GM23338 (cell line): Measurements from ENCODE around the gene SNAP47. TPM values are rescaled to one million over a fixed set of nuclear protein-coding genes. Genes with fewer than 3 reads are reported as not detected.

Experiments
- ATAC-seq: fragments of 200-7000 bp; cut with Tn5 transposase; 3 replicates; pipeline ENCODE4 v1.9.1; 2020
- DNase-seq: peaks from one replicate; pipeline ENCODE4 v3.0.0-alpha.2; 2015; ENCODE audit warnings: low spot score
- H2AFZ ChIP-seq: fragments of 200-600 bp; sonication (generic); 2 replicates; pipeline ENCODE4 v1.8.0; 2016; ENCODE audit warnings: antibody characterized with exemption, mild to moderate bottlenecking, moderate library complexity
- H3F3A ChIP-seq: fragments of 200-600 bp; sonication (generic); replicated peaks from 2 replicates; pipeline ENCODE4 v1.8.0; 2017; ENCODE audit warnings: antibody characterized with exemption, mixed run types, low read depth
- H3K27ac ChIP-seq: fragments of 200-600 bp; sonication (generic); 2 replicates; pipeline ENCODE4 v1.6.1; 2016; ENCODE audit warnings: low read depth
- H3K27me3 ChIP-seq: fragments of 200-600 bp; sonication (generic); 2 replicates; pipeline ENCODE4 v1.8.0; 2016; ENCODE audit warnings: mild to moderate bottlenecking, mixed run types, moderate library complexity; ENCODE audit not compliant: insufficient read depth
- H3K36me3 ChIP-seq: fragments of 200-600 bp; sonication (generic); 2 replicates; pipeline ENCODE4 v1.8.0; 2016; ENCODE audit warnings: mild to moderate bottlenecking; ENCODE audit not compliant: insufficient read depth
- H3K4me1 ChIP-seq: fragments of 200-600 bp; sonication (generic); 2 replicates; pipeline ENCODE4 v1.8.0; 2016; ENCODE audit warnings: mild to moderate bottlenecking, moderate library complexity; ENCODE audit not compliant: insufficient read depth
- H3K4me2 ChIP-seq: fragments of 200-600 bp; sonication (generic); 2 replicates; pipeline ENCODE4 v1.7.1; 2017; ENCODE audit warnings: mixed run types
- H3K4me3 ChIP-seq: fragments of 200-600 bp; sonication (generic); 2 replicates; pipeline ENCODE4 v1.6.1; 2016; ENCODE audit warnings: mixed run types
- H3K79me2 ChIP-seq: fragments of 200-600 bp; sonication (generic); replicated peaks from 2 replicates; pipeline ENCODE4 v1.8.0; 2017; ENCODE audit warnings: mild to moderate bottlenecking; ENCODE audit not compliant: insufficient read depth
- H3K9me2 ChIP-seq: fragments of 200-600 bp; sonication (generic); 2 replicates; pipeline ENCODE4 v1.8.0; 2017; ENCODE audit not compliant: insufficient read depth
- H4K20me1 ChIP-seq: fragments of 200-600 bp; sonication (generic); replicated peaks from 2 replicates; pipeline ENCODE4 v1.8.0; 2017; ENCODE audit warnings: mild to moderate bottlenecking; ENCODE audit not compliant: insufficient read depth
- H3K27ac Mint-ChIP-seq: 2 replicates; pipeline ENCODE4 v1.8.0; 2020; ENCODE audit warnings: inconsistent platforms, mild to moderate bottlenecking, moderate library complexity, mixed read lengths
- H3K27me3 Mint-ChIP-seq: 3 replicates; pipeline ENCODE4 v1.8.0; 2022; ENCODE audit warnings: low read depth, mild to moderate bottlenecking, moderate library complexity, mixed read lengths, inconsistent platforms; ENCODE audit not compliant: insufficient read depth, poor library complexity
- H3K36me3 Mint-ChIP-seq: 3 replicates; pipeline ENCODE4 v1.8.0; 2021; ENCODE audit warnings: low read depth, mild to moderate bottlenecking, inconsistent platforms, moderate library complexity, mixed read lengths
- H3K4me1 Mint-ChIP-seq: 3 replicates; pipeline ENCODE4 v1.8.0; 2020; ENCODE audit warnings: mild to moderate bottlenecking, inconsistent platforms, mixed read lengths
- H3K4me3 Mint-ChIP-seq: 3 replicates; pipeline ENCODE4 v1.8.0; 2021; ENCODE audit warnings: moderate library complexity, mild to moderate bottlenecking, inconsistent platforms, mixed read lengths
- H3K9me3 Mint-ChIP-seq: 3 replicates; pipeline ENCODE4 v1.8.0; 2020; ENCODE audit warnings: moderate library complexity, mild to moderate bottlenecking, inconsistent platforms, mixed read lengths
- CREB1 ChIP-seq: fragments of 250-450 bp; sonication (Bioruptor Pico); IDR thresholded peaks from 2 replicates; pipeline ENCODE4 v1.5.0; 2020; ENCODE audit warnings: low read depth, mild to moderate bottlenecking, moderate library complexity
- EZH2 ChIP-seq: fragments of 200-600 bp; sonication (generic); IDR thresholded peaks from one replicate; pipeline ENCODE4 v1.8.0; 2017; ENCODE audit warnings: antibody characterized with exemption, mild to moderate bottlenecking, low read depth; ENCODE audit not compliant: unreplicated experiment
- JUNB ChIP-seq: IDR thresholded peaks from one replicate; pipeline ENCODE4 v1.6.1; 2016; ENCODE audit warnings: antibody characterized with exemption; ENCODE audit not compliant: unreplicated experiment
- NANOG ChIP-seq: IDR thresholded peaks from 2 replicates; pipeline ENCODE4 v1.6.1; 2016; ENCODE audit warnings: antibody characterized with exemption, borderline replicate concordance
- POLR2AphosphoS5 ChIP-seq: IDR thresholded peaks from 2 replicates; pipeline ENCODE4 v1.6.1; 2016; ENCODE audit warnings: antibody characterized with exemption, low read depth
- ZNF114 ChIP-seq: fragments of 250-450 bp; sonication (Bioruptor Pico); IDR thresholded peaks from 2 replicates; pipeline ENCODE4 v1.5.0; 2020; ENCODE audit warnings: mild to moderate bottlenecking, moderate library complexity
- polyA plus RNA-seq: library from polyadenylated mRNA; unstranded; fragments of >200 nt; fragmentation: Nextera tagmentation; extraction: Ambion mirVana; gene quantifications from 2 replicates; pipeline ENCODE4 v1.2.1, GENCODE V29; 2016
- total RNA-seq: library from RNA; depleted of rRNA; stranded (reverse); fragments of >200 nt; shearing (Covaris generic); gene quantifications from 2 replicates; pipeline ENCODE4 v1.2.3, GENCODE V29; 2014
- TF ChIP-seq, protein P1 (sequence below): IDR thresholded peaks from one replicate; pipeline ENCODE4 v1.6.1; 2018; ENCODE audit warnings: antibody characterized with exemption; ENCODE audit not compliant: unreplicated experiment
- TF ChIP-seq, protein P2 (sequence below): IDR thresholded peaks from 2 replicates; pipeline ENCODE4 v1.6.1; 2016; ENCODE audit warnings: antibody characterized with exemption

Gene SNAP47
- total and polyA plus RNA-seq, 2 experiments from 2014 or later, result 19.5 to 51.8 TPM

DNA sequence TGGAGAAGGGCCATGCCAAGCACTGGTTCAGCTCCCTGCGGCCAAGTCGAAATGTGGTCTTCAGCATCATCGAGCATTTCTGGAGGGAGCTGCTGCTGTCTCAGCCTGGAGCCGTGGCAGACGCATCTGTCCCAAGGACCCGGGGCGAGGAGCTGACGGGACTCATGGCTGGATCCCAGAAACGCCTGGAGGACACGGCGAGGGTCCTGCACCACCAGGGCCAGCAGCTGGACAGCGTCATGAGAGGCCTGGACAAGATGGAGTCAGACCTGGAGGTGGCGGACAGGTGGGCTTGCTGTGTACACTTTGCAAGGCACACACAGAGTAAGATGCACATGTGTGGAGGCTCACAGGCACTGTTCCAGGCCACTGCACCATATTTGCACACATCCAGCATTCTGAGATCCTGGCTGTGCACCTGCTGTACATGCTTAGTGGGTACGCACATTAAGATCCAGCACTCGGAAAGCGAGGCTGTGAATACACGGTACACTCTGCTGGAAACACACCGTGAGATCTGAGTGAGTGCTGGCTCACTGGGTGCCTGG, 12.8 kb downstream of the SNAP47 start:
- Histone ChIP-seq H4K20me1 (peaks cover 25% of the 10 kb centered on the region), H3F3A (no peaks in the 10 kb centered on the region), H3K4me1 (no peaks in the 10 kb centered on the region), H3K36me3 (no peaks in the 10 kb centered on the region), H3K9me2 (no peaks in the 10 kb centered on the region), H2AFZ (no peak overlapping the region), H3K27ac (no peak overlapping the region), H3K79me2 (peaks cover 79% of the 10 kb centered on the region), H3K27me3 (no peaks in the 10 kb centered on the region), H3K4me2 (no peak overlapping the region), H3K4me3 (no peak overlapping the region)
- TF ChIP-seq JUNB (no peak), ZNF114 (CRISPR knock-in tag) (no peak)
- TF ChIP-seq, protein P1, sequence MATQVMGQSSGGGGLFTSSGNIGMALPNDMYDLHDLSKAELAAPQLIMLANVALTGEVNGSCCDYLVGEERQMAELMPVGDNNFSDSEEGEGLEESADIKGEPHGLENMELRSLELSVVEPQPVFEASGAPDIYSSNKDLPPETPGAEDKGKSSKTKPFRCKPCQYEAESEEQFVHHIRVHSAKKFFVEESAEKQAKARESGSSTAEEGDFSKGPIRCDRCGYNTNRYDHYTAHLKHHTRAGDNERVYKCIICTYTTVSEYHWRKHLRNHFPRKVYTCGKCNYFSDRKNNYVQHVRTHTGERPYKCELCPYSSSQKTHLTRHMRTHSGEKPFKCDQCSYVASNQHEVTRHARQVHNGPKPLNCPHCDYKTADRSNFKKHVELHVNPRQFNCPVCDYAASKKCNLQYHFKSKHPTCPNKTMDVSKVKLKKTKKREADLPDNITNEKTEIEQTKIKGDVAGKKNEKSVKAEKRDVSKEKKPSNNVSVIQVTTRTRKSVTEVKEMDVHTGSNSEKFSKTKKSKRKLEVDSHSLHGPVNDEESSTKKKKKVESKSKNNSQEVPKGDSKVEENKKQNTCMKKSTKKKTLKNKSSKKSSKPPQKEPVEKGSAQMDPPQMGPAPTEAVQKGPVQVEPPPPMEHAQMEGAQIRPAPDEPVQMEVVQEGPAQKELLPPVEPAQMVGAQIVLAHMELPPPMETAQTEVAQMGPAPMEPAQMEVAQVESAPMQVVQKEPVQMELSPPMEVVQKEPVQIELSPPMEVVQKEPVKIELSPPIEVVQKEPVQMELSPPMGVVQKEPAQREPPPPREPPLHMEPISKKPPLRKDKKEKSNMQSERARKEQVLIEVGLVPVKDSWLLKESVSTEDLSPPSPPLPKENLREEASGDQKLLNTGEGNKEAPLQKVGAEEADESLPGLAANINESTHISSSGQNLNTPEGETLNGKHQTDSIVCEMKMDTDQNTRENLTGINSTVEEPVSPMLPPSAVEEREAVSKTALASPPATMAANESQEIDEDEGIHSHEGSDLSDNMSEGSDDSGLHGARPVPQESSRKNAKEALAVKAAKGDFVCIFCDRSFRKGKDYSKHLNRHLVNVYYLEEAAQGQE, result no peak
- DNase-seq (no peak), ATAC-seq (no peak)
- Mint-ChIP-seq H3K36me3 (peaks cover 2% of the 10 kb centered on the region; the same call in 1 of the 3 replicates), H3K27ac (no peak overlapping the region), H3K4me3 (no peak overlapping the region), H3K9me3 (no peaks in the 10 kb centered on the region), H3K4me1 (no peaks in the 10 kb centered on the region; the same call in 2 of the 3 replicates), H3K27me3 (peaks cover 4% of the 10 kb centered on the region)

DNA sequence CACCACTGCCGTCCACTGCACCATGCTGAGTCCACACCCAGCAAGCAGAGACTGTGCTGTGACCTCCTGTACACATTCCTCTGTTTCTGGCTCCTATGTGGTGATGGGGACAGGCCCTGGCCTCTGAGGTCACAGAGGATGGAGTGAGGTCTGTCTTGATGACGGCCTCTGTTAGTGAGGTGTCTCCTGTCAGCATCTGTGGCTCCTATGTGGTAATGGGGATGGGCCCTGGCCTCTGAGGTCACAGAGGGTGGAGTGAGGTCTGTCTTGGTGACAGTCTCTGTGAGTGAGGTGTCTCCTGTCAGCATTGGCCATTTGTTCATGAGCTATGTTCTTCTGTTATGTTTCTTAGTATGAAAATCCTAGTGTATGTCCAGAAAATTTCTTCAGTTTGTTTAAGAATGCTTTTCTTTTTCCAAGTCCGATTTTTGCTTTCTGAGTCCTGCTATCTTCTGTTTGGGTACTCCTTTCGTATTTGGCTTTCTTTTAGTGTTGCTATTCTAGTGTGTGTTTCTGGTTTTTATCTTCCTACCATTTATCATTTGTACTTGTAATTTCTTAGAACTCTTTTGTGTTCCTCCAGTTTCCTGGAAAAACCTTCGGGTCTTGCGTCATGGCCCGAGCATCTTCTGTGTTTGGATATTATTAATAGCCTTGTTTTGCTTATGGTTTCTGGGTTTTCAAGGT, 13.4 kb downstream of the SNAP47 start:
- H3K4me2 ChIP-seq, result no peak overlapping the region
- H3K27me3 ChIP-seq, result no peaks in the 10 kb centered on the region
- no peaks in the 10 kb centered on the region; the same call in 2 of the 3 replicates for H3K4me1 Mint-ChIP-seq
- no peaks in the 10 kb centered on the region for H3K9me2 ChIP-seq
- no peak overlapping the region for H3K27ac ChIP-seq
- H3K4me3 ChIP-seq, result no peak overlapping the region
- H3F3A ChIP-seq, result no peaks in the 10 kb centered on the region
- no peak overlapping the region for H3K27ac Mint-ChIP-seq
- DNase-seq, result no peak
- no peaks in the 10 kb centered on the region for H3K36me3 ChIP-seq
- H3K4me3 Mint-ChIP-seq, result no peak overlapping the region
- H3K4me1 ChIP-seq, result no peaks in the 10 kb centered on the region
- peaks cover 79% of the 10 kb centered on the region for H3K79me2 ChIP-seq
- peaks cover 4% of the 10 kb centered on the region for H3K27me3 Mint-ChIP-seq
- no peak for ATAC-seq
- no peaks in the 10 kb centered on the region for H3K9me3 Mint-ChIP-seq
- peaks cover 2% of the 10 kb centered on the region; the same call in 1 of the 3 replicates for H3K36me3 Mint-ChIP-seq
- no peak overlapping the region for H2AFZ ChIP-seq
- H4K20me1 ChIP-seq, result peaks cover 20% of the 10 kb centered on the region
- TF ChIP-seq EZH2, result no peak
- TF ChIP-seq, protein P1, result no peak
- TF ChIP-seq POLR2AphosphoS5, result no peak
- TF ChIP-seq CREB1 (CRISPR knock-in tag), result no peak
- no peak for TF ChIP-seq NANOG
- TF ChIP-seq, protein P2, sequence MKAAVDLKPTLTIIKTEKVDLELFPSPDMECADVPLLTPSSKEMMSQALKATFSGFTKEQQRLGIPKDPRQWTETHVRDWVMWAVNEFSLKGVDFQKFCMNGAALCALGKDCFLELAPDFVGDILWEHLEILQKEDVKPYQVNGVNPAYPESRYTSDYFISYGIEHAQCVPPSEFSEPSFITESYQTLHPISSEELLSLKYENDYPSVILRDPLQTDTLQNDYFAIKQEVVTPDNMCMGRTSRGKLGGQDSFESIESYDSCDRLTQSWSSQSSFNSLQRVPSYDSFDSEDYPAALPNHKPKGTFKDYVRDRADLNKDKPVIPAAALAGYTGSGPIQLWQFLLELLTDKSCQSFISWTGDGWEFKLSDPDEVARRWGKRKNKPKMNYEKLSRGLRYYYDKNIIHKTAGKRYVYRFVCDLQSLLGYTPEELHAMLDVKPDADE, result no peak
- TF ChIP-seq ZNF114 (CRISPR knock-in tag), result no peak
